Measurements from ENCODE around the gene CHRNA3. TPM values are rescaled to one million over a fixed set of nuclear protein-coding genes. Genes with fewer than 3 reads are reported as not detected.

CHRNA3 gene
- total RNA-seq, 4 donors from 2014 or later: 0.09 to 1.3 TPM; not detected in 2

DNA sequence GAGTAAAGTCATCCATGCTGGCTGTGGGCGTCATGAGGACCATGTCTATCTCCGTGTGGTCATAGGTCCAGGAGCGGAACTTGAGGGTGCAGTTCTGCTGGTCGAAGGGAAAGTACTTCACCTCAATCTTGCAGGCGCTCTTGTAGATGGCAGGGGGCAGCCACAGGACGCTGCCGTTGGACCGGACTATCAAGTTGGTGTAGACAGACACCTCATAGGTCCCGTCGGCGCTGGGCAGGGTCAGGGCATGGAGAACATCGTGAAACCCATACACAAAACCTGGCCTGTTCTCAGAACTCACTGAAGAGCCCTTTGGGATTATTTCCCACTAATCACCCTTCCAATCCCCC, 8.9 kb upstream of the CHRNA3 start:
- ATAC-seq (ENCODE audit: low FRiP score) (no peak), DNase-seq (ENCODE audit: low spot score) (no peak)
- TF ChIP-seq, protein P1, sequence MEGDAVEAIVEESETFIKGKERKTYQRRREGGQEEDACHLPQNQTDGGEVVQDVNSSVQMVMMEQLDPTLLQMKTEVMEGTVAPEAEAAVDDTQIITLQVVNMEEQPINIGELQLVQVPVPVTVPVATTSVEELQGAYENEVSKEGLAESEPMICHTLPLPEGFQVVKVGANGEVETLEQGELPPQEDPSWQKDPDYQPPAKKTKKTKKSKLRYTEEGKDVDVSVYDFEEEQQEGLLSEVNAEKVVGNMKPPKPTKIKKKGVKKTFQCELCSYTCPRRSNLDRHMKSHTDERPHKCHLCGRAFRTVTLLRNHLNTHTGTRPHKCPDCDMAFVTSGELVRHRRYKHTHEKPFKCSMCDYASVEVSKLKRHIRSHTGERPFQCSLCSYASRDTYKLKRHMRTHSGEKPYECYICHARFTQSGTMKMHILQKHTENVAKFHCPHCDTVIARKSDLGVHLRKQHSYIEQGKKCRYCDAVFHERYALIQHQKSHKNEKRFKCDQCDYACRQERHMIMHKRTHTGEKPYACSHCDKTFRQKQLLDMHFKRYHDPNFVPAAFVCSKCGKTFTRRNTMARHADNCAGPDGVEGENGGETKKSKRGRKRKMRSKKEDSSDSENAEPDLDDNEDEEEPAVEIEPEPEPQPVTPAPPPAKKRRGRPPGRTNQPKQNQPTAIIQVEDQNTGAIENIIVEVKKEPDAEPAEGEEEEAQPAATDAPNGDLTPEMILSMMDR (IDR thresholded peaks at IDR 0.05): no peak

DNA sequence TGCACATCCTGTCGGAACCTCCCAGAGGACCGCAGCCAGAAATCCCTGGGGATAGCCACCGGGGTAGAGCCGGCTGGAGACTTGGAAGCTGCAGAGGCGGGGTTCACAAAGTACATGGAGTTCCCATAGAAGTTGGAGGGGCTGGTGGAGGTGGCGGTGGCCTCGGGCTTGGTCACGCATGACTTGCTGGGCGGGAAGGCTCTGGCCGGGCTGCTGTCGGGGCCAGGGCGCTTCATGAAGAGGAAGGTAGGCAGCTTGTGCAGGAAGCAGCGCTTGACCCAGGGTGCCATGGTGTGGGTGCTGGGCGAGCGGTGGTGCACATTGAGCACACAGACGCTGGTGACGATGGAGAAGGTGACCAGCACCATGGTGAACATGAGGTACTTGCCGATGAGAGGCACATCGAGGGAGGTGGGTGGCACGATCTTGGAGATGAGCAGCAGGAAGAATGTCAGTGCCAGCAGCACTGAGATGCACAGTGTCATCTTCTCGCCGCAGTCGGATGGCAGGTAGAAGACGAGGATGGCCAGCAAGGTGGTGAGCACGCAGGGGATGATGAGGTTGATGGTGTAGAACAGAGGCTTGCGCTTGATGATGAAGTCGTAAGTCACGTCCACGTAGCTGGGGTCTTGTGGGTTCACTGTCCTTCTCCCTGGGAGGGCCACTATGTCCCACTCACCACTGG, 8.4 kb upstream of the CHRNA3 start:
- ATAC-seq (ENCODE audit: low FRiP score) (no peak), DNase-seq (ENCODE audit: low spot score) (no peak)
- TF ChIP-seq, protein P1 (IDR thresholded peaks at IDR 0.05): no peak

DNA sequence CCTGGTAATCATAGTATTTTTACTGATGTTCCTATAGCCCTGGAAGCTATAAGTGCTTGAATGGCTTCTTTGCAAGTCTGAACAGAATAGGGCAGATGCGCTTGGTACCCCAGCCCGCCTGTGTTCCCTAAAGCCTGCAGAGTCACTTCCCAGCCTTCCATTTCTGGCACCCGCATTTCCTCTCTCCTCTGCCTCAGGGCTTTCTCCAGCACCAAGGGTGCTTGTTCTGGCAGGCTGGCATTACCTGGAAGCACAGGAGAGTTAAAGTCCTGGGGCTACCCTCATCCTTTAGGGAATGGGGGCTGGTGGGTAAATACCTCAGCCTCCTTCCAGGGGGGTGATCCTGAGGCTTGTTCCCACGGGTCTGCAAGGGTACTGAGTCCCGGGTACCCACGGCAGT, 7.4 kb upstream of the CHRNA3 start:
- TF ChIP-seq, protein P1 (IDR thresholded peaks at IDR 0.05): no peak
- ATAC-seq (ENCODE audit: low FRiP score) (no peak), DNase-seq (ENCODE audit: low spot score) (no peak)

DNA sequence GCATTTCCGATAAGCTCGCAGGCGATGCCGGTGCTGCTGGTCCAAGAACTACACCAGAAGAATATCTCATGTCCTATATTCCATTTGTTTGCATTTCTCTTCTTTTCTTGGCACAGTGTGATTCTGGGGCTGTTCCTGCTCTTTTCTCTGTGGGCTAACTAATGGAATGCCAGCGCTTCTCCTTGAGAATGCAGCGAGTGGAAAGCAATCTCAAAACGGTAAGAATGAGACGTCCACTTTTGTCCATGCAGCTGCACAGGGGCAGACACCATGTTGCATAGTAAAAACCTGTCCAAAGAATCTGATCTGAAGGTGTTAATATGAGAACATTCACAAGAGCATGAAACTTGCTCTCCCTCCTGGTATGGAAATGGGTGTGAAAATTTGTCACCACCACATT, 6.6 kb upstream of the CHRNA3 start:
- TF ChIP-seq, protein P1 (IDR thresholded peaks at IDR 0.05): no peak
- DNase-seq (ENCODE audit: low spot score): no peak
- no peak for ATAC-seq (ENCODE audit: low FRiP score)

DNA sequence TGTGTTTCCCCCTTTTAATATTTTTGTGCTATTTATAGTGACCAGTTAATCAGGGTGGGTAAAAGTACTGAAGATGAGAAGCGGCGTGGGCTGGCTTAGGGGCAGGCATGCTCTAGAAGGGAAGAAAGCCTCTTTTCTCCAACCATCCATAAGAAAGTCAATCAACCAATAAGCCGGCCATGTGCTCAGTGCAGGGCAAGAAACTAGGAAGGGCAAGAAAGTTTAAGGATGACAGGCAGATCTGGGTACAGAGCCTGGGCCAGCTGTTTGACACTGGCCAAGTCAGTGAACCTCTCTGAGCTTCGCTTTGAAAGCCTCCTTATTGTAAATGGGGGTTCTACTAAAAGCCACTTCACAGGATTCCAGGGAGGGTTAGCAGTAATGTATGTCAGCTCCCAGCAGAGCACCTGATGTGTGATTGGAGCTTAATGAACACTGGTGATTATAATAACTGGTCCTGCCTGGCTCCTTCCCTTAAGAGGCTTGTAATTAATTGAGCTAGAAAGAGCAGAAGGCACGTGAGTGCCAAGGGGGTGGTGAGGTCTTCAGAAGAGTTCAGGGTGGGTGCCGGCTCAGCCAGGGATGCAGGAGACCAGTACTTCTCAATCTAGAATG, 5.7 kb upstream of the CHRNA3 start:
- DNase-seq (ENCODE audit: low spot score) (no peak), ATAC-seq (ENCODE audit: low FRiP score) (no peak)
- TF ChIP-seq, protein P1 (IDR thresholded peaks at IDR 0.05): no peak

DNA sequence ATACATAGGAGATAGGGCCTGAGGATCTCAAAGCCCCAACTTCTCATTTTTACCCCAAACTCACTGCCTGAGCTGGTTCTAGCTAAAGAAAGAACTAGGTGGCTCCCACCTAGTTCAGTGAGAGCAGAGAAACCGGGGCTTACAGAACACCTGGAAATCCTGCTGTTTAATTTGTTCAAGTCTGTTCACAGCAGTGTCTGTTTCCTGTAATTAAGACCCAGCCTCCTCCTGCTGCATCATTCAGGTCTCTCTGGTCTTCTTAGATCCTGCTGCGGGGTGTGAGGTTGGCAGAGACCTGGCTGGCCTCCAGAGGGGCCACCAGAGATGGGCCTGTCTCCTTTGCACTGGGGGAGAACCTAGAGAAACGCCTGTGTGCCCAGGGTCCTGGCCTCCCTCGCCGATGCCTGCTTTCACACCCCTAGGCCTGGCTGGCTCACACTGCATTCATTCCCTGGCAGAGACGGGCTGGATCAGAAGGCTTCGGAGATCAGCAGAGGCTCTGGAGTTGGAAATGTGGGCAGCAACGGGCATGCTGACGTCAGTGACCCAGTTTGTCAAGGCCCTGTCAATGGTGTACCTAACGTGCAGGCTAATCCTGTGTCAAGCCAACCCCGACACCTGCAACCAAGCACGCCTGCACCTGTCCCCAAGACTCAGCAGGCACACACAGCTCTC, 4.9 kb upstream of the CHRNA3 start:
- ATAC-seq (ENCODE audit: low FRiP score): no peak
- no peak for DNase-seq (ENCODE audit: low spot score)
- TF ChIP-seq, protein P1 (IDR thresholded peaks at IDR 0.05): no peak

Data from omental fat pad (tissue), 4 donors.